HEK293T (cell line): Measurements from ENCODE around the gene EHD4.

Source experiments
- ARNT ChIP-seq: fragments of 450-650 bp; IDR thresholded peaks from 2 replicates; pipeline ENCODE4 v1.6.1; 2017; ENCODE audit warnings: mild to moderate bottlenecking
- BHLHE40 ChIP-seq: fragments of 450-650 bp; IDR thresholded peaks from 2 replicates; pipeline ENCODE4 v1.6.1; 2016; ENCODE audit warnings: mild to moderate bottlenecking, moderate library complexity, borderline replicate concordance
- CTBP1 ChIP-seq: fragments of 450-650 bp; IDR thresholded peaks from 2 replicates; pipeline ENCODE4 v1.6.1; 2016; ENCODE audit warnings: borderline replicate concordance
- ELF4 ChIP-seq: fragments of 450-650 bp; IDR thresholded peaks from 2 replicates; pipeline ENCODE4 v1.6.1; 2017; ENCODE audit warnings: antibody characterized with exemption
- FOXA1 ChIP-seq: fragments of 450-650 bp; IDR thresholded peaks from 2 replicates; pipeline ENCODE4 v1.6.1; 2016; ENCODE audit warnings: mild to moderate bottlenecking
- FOXK2 ChIP-seq: fragments of 450-650 bp; IDR thresholded peaks from 2 replicates; pipeline ENCODE4 v1.6.1; 2016; ENCODE audit warnings: mild to moderate bottlenecking
- FOXM1 ChIP-seq: fragments of 450-650 bp; IDR thresholded peaks from 2 replicates; pipeline ENCODE4 v1.6.1; 2017; ENCODE audit warnings: mild to moderate bottlenecking, borderline replicate concordance
- L3MBTL2 ChIP-seq: fragments of 450-650 bp; conservative IDR thresholded peaks from 2 replicates; pipeline ENCODE4 v1.6.1; 2016; ENCODE audit warnings: mild to moderate bottlenecking
- NFRKB ChIP-seq: fragments of 450-650 bp; IDR thresholded peaks from 2 replicates; pipeline ENCODE4 v1.6.1; 2016; ENCODE audit warnings: mild to moderate bottlenecking, moderate library complexity
- SP1 ChIP-seq: fragments of 450-650 bp; IDR thresholded peaks from 2 replicates; pipeline ENCODE4 v1.6.1; 2017
- SUZ12 ChIP-seq: fragments of 450-650 bp; IDR thresholded peaks from 2 replicates; pipeline ENCODE4 v1.6.1; 2016; ENCODE audit warnings: mild to moderate bottlenecking
- ZNF384 ChIP-seq: fragments of 450-650 bp; IDR thresholded peaks from 2 replicates; pipeline ENCODE4 v1.6.1; 2016
- TF ChIP-seq, protein P1 (sequence below): fragments of 450-650 bp; IDR thresholded peaks from 2 replicates; pipeline ENCODE4 v1.6.1; 2016

DNA sequence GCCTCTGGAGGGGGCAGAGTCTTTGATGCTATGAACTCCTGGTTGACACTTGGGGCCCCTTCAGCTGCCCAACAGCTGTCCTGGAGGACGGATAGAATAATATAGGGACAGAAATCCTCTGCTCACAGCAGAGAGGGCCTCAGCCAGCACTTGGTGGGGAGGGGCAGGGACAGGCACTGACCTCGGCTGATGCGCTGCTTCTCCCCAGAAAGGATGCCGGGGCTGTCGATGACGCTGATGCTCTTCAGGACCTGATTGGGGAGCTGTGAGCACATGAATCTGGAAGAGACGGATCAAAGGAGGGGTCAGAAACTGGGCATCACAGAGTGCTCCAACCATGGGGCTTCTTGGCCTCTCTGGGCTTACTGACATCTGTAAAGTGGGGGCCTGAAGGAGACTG, 29.5 kb downstream of the EHD4 start:
- TF ChIP-seq ELF4, result no peak
- no peak for TF ChIP-seq SUZ12
- TF ChIP-seq, protein P1, sequence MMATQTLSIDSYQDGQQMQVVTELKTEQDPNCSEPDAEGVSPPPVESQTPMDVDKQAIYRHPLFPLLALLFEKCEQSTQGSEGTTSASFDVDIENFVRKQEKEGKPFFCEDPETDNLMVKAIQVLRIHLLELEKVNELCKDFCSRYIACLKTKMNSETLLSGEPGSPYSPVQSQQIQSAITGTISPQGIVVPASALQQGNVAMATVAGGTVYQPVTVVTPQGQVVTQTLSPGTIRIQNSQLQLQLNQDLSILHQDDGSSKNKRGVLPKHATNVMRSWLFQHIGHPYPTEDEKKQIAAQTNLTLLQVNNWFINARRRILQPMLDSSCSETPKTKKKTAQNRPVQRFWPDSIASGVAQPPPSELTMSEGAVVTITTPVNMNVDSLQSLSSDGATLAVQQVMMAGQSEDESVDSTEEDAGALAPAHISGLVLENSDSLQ, result no peak
- no peak for TF ChIP-seq FOXM1
- no peak for TF ChIP-seq ARNT
- no peak for TF ChIP-seq BHLHE40
- TF ChIP-seq CTBP1, result no peak
- TF ChIP-seq NFRKB, result no peak
- TF ChIP-seq SP1, result no peak
- TF ChIP-seq ZNF384, result no peak
- TF ChIP-seq L3MBTL2, result no peak
- TF ChIP-seq FOXA1, result no peak
- no peak for TF ChIP-seq FOXK2
